Adrenal gland (tissue), 5 donors: Measurements from ENCODE around the gene FUT7.

Source experiments
- POLR2A ChIP-seq, 2 donors: fragments of 450-650 bp; IDR thresholded peaks; one replicate each; pipeline ENCODE4 v1.6.1; 2017; ENCODE audit warnings: antibody characterized with exemption in 2 of 2, mild to moderate bottlenecking in 2 of 2, moderate library complexity in 1 of 2
- TF ChIP-seq, protein P1 (sequence below), 6 experiments: fragments of 450-650 bp in 4 of 6; fragments of 200-600 bp in 2 of 6; sonication (generic) in 1 of 6; IDR thresholded peaks; 1 replicate in 5 of 6; 2 replicates in 1 of 6; pipeline versions ENCODE4 v1.5.1 to v1.8.0; 2016 to 2021; ENCODE audit warnings: antibody characterized with exemption in 6 of 6, mild to moderate bottlenecking in 2 of 6, moderate library complexity in 1 of 6
- donor health status: DM: no; HTN: no; CAD: no.

DNA sequence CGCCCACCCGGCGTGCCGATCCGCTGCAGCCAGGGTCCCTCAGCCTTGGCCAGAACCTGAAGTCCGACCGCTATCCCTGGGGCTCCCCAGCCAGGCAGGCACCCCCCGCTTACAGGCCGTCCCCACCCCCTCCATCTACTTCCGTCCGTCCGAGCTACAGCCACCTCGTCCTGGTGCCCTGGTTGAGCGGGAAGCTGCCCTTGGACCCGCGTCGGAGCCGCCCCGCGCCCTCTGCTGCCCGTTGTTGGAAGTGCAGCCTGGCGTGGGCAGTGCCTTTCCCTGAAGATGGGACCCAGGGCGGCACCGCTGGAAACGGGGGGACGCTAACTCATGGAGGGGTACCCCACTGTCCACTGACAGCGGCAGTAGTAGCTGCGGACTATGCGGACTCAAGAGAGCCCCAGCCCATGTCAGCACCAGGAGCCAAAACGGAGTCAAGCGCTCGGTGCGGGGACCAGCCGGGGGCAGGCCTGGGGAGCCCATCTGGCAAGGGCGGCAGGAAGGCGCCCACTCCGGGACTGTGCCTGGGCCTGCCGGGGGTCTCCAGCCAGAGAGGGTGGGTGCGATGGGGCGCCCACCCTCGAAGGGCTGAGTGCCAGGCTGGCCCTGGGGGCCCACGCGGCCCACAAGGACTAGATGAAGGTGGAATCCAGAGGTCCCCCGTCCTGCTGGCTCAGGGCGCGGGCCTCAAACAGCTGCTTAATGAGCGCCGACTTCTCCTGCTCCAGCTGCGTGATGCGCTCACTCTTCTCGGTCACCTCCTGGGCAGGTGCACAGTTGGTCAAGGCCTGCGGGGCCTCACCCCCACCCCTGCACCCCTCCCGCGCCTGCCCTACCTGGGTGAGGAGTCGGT, 32.4 kb upstream of the FUT7 start:
- TF ChIP-seq, protein P1, sequence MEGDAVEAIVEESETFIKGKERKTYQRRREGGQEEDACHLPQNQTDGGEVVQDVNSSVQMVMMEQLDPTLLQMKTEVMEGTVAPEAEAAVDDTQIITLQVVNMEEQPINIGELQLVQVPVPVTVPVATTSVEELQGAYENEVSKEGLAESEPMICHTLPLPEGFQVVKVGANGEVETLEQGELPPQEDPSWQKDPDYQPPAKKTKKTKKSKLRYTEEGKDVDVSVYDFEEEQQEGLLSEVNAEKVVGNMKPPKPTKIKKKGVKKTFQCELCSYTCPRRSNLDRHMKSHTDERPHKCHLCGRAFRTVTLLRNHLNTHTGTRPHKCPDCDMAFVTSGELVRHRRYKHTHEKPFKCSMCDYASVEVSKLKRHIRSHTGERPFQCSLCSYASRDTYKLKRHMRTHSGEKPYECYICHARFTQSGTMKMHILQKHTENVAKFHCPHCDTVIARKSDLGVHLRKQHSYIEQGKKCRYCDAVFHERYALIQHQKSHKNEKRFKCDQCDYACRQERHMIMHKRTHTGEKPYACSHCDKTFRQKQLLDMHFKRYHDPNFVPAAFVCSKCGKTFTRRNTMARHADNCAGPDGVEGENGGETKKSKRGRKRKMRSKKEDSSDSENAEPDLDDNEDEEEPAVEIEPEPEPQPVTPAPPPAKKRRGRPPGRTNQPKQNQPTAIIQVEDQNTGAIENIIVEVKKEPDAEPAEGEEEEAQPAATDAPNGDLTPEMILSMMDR (IDR thresholded peaks at IDR 0.05): peak; percentile 84 to 98 (median 94)
- no peak for TF ChIP-seq POLR2A (IDR thresholded peaks at IDR 0.05)
